Iris pigment epithelial cell (primary cell): Measurements from ENCODE around the gene KCTD15.

Source experiments
- DNase-seq: peaks from one replicate; pipeline ENCODE4 v3.0.0-alpha.2; 2011; ENCODE audit warnings: low read depth

Gene KCTD15

GRCh38 chr19:33772102-33772857, 24.4 kb upstream of the KCTD15 start:
- no peak for DNase-seq

GRCh38 chr19:33772858-33773180, 23.9 kb upstream of the KCTD15 start:
- no peak for DNase-seq

DNA sequence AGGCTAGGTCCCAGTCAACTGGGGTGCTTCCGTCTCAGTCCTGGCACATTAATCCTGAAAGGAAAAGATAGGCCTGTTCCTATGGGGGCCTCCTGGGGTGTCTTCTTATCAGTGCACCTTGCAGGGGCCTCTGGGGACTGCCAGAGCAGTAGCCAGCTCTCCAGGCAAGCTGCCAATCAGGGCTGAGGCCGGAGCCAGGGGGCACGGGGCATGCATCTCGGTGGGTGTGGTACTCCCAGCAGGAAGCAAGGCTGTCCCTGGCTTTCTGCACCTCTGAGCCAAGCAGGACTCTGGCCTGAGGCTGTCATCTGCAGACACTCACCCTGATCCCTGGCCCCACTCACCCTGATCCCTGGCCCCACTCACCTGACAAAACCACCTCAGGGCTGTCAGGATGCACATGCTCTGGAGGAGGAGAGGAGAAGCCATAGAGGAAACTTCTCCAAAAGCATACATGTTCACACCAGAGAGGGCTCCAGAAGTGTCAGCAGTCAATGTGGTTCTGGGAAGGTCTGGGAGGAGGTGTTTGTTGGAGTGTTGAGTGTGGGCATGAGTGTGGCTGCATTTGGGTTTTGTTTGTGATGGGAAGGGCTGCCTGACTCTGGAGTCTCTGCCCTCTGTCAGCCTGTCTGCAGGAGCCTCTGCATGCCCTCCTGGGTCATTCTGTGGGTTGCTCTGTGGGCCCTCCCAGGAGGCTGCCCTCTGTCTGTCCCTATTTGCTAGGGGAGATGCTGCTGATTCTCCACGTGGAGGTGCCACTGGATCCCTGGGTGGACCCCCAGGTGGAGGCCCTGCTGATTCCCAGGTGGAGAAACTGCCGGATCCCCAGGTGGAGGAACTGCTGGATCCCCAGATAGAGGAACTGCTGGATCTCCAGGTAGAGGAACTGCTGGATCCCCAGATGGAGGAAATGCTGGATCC, 22.7 kb upstream of the KCTD15 start:
- no peak for DNase-seq

DNA sequence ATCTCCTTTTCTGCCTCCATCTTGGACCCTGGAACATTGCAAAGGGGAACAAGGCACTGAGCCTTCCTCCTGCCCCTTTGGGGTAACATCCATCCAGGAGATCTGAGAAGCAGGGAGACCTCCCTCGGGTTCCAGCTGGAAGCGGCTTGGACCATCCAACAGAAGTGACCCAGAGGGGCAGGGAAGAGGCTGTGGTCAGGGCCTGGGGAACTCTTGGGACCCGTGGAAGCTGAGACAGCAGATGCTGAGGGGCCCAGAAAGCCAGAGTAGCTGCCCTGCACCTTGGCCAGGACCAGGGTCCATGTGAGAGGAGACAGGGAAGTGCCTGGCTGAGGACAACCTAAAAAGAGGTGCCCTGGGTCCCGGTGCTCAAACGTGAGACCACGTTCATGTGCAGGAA, 21.9 kb upstream of the KCTD15 start:
- no peak for DNase-seq

GRCh38 chr19:33775731-33776487, 20.8 kb upstream of the KCTD15 start:
- DNase-seq = no peak

DNA sequence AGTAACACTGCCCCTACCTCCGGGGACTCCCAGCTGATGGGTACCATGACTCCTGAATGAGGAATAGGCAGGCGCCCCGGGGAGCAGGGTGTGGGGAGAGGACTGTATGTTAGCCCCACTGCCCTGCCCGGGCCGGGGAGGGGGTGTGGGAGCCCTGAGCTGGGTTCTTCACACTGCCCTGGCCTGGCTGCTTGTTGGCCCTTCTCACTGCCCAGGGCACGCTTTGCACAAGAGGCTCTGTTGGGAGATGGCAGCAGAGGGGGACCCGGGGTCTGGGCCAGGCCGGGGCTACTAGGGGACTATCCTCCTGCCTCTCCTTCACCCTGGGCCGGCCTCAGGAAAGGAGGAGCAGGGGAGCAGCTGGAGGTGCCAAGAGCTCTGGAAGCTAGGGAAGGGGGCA, 19.3 kb upstream of the KCTD15 start:
- DNase-seq = no peak

GRCh38 chr19:33777753-33778088, 18.9 kb upstream of the KCTD15 start:
- DNase-seq = no peak

DNA sequence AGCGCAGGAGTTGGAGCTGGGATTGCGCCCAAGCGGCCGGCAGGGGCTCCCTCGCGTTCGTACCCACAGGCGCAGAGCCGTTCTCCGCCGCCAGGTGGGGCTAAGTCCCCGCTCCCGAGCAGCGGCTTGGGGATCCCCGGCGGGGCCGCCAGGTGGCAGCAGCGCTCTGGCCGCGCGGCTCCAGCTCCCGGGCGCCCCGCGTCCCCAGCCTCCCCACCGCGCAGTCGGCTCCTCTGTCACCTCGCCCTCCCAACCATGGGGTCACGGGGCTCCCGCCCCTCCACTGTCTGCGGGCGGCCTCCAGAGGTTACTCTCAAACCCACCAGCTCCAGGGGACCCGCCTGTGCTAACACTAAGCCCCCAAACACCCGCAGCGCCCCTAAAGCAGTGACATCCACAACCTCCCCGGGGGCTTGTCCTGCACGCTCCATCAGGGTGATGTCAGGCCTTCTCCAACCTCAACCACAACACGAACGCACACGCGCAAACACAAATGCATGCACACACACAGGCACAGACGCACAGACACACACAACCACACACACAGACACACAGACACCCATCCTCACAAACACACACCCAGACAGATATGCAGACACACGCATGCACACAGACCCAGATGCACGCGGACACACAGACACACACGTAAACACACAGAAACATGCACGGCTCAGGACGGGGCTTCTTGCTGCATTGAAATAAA, 18.4 kb upstream of the KCTD15 start:
- peak; percentile 57 for DNase-seq

GRCh38 chr19:33779849-33780248, 16.8 kb upstream of the KCTD15 start:
- no peak for DNase-seq

DNA sequence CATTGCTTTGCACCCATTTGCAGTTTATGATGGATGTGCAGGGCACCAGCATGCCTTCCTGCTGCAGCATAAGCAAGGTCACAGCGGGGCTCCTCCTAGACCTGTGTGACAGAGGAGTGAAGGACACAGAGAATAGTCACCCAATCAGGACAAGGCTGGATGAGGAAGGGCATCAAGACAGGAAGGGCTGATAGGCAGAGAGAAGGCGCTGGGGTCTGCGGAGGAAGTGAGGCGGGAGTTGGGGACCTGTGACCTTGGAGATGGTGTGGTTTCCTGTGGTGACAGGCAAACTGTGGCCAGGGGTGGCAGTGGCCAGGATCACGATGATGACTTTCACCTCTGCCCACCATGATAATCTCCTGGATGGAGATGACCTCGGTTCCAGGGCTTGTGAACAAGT, 16.4 kb upstream of the KCTD15 start:
- DNase-seq = no peak

- no peak for DNase-seq
Observed at GRCh38 chr19:33780746-33781145, 15.9 kb upstream of the KCTD15 start.

DNA sequence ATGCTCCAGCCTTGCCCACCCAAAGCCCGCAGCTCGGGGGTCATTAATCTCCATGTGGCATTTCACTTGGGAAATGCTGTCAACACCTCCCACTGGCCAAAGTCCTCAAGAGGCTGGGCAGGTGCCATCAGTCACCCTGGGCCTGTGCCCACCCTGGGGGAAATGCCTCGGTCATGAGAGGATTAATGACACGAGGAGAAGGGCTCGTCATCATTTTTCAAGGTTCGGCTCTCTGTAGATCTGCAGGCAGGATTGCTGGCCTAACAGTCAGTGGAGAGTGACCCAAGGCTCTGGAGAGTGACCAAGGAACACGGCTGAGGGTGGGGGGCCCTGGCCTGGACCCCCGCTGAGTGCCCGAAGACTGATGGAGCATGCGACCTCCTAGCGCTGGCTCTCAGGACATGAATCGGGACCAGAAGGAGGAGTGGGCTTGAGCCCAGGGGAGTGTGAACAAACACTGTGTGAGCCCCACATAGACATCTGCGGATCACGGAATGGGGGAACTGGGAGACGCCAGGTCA, 15.2 kb upstream of the KCTD15 start:
- no peak for DNase-seq

DNA sequence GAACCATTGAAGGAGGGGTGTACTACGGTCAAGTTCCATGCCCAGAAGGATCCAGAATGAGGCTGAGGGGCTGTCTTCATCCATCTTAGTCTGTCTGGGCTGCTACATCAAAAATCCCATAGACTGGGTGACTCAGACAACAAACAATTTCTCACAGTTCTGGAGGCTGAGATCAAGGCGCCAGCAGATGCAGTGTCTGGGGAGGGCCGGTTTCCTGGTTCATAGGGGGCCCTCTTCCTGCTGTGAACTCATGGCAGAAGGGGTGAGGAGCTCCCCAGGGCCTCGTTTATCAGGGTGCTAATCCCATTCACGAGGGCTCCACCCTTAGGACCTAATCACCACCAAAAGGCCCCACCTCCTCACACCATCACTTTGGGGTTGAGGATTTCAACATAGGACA, 14.7 kb upstream of the KCTD15 start:
- peak; percentile 61 for DNase-seq

DNA sequence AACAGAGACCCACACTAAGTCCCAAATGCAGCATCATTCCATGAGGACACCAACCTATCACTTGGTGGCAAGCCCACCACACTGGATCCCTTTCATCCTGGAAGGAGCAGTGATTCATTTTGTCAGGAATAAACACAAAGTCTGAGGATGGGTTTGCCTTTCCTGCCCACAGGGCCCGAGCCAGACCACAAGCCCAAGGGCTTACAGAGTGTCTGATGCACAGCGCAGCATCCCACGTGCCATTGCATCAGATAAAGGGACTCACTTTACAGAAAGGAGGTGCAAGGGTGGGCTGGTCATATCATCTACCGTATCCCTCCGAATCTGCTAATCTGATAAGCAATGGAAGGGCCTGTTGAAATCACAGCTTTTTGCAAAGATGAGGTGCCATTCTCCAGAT, 12.2 kb upstream of the KCTD15 start:
- DNase-seq = peak; percentile 34

DNA sequence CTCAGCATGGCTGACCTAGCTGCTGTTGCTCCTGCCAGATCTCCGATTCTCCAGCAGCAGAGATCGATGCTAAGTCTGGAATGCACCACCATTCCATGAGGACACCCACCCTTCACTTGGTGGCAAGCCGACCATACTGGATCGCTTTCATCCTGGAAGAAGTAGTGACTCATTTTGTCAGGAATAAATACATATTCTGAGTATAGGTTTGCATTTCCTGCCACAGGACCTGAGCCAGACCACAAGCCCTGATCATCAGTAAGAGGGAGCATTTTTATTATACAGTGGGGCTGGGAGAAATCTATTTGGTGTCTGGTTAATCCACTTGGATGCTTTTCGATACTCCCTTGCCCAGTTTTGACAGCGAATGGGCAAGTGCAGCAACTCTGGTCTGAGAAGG, 10.9 kb upstream of the KCTD15 start:
- peak; percentile 56 for DNase-seq

GRCh38 chr19:33788676-33789075, 8.0 kb upstream of the KCTD15 start:
- DNase-seq = no peak

DNA sequence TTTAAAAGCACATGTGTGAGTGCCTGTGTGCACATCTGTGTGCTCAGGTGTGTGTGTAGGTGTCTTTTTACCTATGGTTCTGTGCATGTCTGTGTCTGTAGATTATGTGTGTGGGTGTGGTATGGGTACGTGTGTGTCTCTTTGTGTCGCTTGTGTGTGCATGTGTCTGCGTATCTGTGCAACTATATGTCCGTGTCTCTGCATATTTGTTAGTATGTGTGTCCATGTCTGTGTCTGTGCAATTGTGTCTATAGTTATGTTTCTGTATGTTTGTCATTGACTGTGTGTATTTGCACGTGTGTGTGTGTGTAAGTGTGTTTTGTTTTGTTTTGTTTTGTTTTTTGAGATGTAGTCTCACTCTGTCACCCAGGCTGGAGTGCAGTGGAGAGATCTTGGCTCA, 7.3 kb upstream of the KCTD15 start:
- DNase-seq = no peak

- DNase-seq = peak; percentile 23
Observed at GRCh38 chr19:33794683-33795369, 1.8 kb upstream of the KCTD15 start.

GRCh38 chr19:33795370-33796163, 1.1 kb upstream of the KCTD15 start:
- DNase-seq = peak; percentile 85
